DMS53 treated with DMSO at 0.1 percent for 48 hours (cell line): Measurements from ENCODE around the gene GTSE1.

Source experiments
- DNase-seq: peaks from one replicate; lab custom pipeline; 2025; ENCODE audit not compliant: unreplicated experiment; lab: John Stamatoyannopoulos, UW

The GTSE1 gene

DNA sequence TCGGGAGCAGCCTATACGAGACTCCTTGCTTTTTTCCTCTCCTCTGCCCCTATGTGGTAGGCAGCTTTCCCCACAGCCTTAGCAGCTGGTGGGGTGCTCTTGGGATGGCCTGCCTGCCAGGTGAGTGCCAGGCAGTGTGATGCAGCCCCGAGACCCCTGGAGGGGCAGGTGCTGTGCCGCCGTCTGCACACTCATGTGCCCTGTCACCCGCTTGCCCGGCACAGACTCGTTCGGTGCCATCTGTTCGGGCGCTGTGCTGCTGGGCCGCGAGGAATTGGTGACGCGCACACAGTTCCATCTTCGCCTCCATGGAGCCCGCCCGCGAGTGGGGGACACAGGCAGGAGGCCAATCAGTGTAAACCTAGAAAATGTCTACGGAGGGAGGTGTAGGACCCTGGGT lies 54.0 kb downstream of the GTSE1 start:
- DNase-seq = no peak

- no peak for DNase-seq
These were observed 54.6 kb downstream of the GTSE1 start for GRCh38 chr22:46351131-46351735.

- DNase-seq = no peak
These were observed 55.1 kb downstream of the GTSE1 start for GRCh38 chr22:46351767-46352166.

GRCh38 chr22:46352276-46352675 lies 55.6 kb downstream of the GTSE1 start:
- no peak for DNase-seq

GRCh38 chr22:46352691-46353386 lies 56.2 kb downstream of the GTSE1 start:
- DNase-seq = peak; percentile 85

DNA sequence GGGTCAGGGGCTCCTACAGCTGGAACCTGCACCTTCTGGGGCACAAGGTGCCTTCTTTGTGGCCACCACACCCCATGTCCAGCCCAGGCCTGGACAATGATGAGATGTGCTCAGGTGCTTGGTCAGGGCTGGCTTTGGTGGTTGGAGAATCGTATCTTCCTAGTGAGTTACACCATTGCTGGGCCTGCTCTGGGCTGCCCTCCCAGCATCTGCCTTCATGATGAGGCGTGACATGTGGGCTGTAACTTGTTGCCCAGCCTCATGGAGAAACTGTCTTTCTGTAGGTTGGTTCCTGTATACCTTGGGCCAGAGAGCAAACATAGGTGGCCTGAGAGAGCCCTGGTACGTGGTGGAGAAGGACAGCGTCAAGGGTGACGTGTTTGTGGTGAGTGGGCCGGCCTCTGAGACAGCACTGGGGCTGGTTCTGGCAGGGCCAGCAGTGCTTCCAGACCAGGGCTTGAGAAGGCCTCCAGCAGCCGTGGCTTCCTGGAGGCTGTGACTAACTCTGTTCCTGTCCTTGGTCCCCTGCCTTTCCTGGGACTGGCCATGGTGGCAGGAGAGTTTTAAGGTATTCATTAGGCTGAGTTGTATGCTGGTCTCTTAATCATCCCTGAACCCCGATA lies 56.9 kb downstream of the GTSE1 start:
- DNase-seq = no peak

DNA sequence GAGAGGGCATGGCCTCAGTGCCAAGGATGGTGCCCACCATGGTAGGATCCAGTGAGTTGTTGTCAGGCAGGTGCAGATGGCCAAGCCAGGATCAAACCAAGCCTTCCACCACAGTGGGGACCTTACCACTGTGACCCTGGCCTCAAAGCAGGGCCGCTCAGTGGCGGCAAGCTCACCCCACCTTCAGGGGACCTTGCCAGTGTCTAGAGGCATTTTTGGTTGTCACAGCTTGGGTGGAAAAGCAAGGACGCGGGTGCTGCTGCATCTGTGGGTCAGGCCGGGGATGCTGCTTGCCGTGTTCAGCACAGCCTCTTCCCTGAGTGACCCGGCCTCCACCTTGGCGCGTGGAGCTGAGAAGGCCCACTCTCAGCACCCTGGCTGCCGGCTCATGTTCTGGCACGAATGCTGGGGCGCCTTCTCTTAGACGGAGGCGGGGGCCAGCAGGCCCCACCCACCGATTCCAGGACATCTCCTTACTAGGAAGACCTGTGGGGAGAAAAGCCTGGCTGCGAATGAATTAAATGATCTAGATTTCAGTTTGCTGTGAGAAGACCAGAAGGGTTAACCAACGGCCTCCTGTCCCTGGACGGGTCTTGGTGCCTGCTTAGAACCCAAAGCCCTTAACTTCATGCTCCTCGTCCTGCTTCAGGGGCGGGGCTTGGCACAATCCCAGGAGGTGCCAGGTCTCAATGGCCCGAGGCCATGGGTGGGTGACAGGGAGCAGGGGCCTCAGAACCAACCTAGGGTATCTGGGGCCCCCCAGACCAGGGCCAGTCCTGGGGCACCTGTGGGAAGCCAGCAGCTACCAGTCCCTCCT lies 57.7 kb downstream of the GTSE1 start:
- no peak for DNase-seq

GRCh38 chr22:46354993-46355305 lies 58.3 kb downstream of the GTSE1 start:
- no peak for DNase-seq

- DNase-seq = peak; percentile 21
These were observed 58.8 kb downstream of the GTSE1 start for GRCh38 chr22:46355369-46355995.

DNA sequence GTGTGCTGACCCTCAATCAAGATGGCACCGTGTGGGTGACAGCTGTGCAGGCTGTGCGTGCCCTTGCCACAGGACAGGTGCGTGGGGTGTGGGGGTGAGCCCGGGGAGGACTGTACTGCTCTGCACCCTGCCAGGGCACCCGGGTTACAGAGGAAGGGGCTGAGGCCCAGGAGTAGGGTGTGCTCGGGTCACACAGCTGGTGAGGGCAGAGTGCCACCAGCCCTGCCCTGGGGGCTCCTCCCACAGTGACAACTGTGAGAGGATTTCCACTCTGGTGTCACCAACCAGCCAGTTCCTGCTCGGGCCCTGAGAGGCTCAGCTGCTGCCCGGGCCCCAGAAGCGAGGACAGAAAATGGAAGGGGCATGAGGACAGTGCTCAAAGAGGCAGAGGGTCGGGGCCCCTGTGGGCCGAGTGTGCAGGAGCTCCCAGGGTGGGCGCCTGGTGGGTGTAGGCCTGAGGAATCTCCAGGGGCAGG lies 59.4 kb downstream of the GTSE1 start:
- DNase-seq = peak; percentile 18

DNA sequence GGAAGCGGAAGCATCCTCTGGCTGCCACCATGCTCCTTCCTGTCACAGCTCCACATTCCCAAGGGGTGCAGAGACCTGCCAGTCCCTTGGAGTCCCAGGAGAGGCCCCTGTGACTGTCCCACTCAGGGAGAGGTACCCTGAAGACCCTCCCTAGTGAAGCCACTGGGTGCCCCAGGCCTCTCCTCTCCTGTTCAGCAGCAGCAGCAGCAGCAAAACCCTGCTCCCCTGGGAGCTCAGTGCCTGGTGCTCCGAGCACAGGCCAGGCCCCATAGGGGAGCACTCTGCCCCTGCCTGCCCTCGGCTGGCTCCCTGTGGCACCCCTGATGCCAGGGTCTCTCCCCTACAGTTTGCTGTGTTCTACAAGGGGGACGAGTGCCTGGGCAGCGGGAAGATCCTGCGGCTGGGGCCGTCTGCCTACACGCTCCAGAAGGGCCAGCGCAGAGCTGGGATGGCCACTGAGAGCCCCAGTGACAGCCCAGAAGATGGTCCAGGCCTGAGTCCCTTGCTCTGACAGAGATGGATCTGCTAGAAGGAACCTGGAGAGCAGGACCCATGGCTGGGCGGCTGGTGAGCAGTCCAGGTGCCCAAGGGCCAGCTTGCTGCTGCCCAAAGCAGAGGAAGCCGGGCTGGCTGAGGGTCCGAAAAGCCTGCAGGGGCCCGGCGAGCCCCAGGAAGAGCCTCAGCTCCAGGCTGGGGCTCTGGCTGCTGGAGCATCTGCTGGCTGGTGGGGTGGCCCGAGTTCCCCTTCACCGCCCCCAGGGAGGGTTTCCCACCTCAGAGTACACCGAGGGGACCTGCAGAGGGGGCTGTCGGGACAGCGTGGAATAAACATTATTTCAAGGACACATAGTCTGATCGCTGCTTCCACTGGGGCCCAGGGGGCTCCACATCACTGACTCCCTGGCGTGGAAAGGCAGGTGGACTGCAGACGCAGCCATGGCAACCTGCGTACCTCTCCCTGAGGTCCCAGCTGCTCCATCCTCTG lies 60.1 kb downstream of the GTSE1 start:
- no peak for DNase-seq

GRCh38 chr22:46357711-46358520 lies 61.2 kb downstream of the GTSE1 start:
- no peak for DNase-seq

GRCh38 chr22:46358766-46359165 lies 62.1 kb downstream of the GTSE1 start:
- no peak for DNase-seq

DNA sequence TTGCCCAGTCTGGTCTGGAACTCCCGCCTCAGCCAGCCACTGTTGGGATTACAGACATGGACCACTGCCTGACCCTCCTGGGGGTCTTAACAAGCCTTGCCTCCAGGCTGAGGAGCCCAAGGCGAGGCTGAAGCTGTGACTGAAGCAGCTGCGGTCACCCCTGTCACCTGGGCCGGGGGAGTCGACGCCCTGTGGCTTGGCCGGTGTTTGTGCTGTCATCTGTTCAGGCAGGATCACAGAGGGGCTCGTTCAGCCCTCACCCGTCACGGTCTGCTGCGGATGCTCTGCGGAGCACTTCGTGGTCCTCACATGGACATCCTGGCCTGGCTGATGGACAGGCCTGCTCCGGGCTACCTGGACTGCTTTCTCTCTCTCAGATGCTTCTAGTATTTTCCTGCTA lies 62.7 kb downstream of the GTSE1 start:
- no peak for DNase-seq

GRCh38 chr22:46360097-46360496 lies 63.4 kb downstream of the GTSE1 start:
- no peak for DNase-seq

- no peak for DNase-seq
These were observed 64.2 kb downstream of the GTSE1 start for GRCh38 chr22:46360891-46361290.

GRCh38 chr22:46361826-46362202 lies 65.1 kb downstream of the GTSE1 start:
- no peak for DNase-seq

DNA sequence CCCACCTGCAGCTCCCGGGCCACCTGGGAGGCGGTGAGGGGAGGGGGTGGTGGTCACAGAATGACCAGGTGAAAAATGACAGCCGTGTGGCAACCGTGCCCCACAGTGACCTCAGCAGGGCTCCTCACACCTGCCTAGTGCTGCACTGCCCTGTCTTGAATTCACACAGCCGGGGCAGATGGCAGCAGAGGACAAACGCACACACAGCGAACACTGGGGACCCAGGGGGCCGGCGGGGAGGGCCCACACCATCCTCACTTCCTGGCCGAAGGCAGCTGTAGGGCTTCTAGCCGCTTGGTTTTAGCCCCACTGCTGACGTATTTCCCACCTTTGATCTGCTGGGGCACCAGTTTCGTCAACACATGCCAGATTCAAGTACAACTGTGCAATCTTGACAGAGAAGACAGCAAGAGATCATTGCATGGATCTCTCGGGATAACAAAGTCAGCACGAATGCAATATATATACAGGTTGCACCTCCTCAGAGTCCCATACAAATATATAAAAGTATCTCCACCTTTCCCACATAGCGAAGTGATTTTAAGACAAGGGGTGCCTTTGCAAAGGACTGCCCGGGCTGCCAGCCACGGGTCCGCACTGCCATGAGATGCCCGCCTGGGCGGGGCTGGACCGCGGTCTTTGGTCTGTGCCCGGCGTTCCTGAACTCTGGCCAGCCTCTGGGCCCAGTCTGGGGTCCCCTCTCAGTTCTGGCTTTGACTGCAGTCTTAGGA lies 65.7 kb downstream of the GTSE1 start:
- DNase-seq = peak; percentile 90
